Esophagus muscularis mucosa (tissue), 4 donors: Measurements from ENCODE around the gene ZBED2. TPM values are rescaled to one million over a fixed set of nuclear protein-coding genes. Genes with fewer than 3 reads are reported as not detected.
"Not testable (repeated sequence)": the region's sequence is repeated elsewhere in the genome, so short reads cannot be mapped to it uniquely, and the experiment has no call there.

ENCODE experiments used
- DNase-seq: peaks from one replicate; pipeline ENCODE4 v3.0.0-alpha.2; 2017; ENCODE audit errors: extremely low spot score
- H3K27ac ChIP-seq, 4 donors: fragments of 200-600 bp; sonication (generic); replicated peaks in 1 of 4; 1 replicate in 3 of 4; 2 replicates in 1 of 4; pipeline ENCODE4 v1.5.1; 2016 to 2019; ENCODE audit warnings: mild to moderate bottlenecking in 1 of 4
- H3K27me3 ChIP-seq, 4 donors: fragments of 200-600 bp; sonication (generic); one replicate each; pipeline versions ENCODE4 v1.5.1 to v1.6.0; 2016 to 2019
- H3K36me3 ChIP-seq, 4 donors: fragments of 200-600 bp; sonication (generic); one replicate each; pipeline ENCODE4 v1.5.1; 2016 to 2019
- H3K4me1 ChIP-seq, 4 donors: fragments of 200-600 bp; sonication (generic); one replicate each; pipeline ENCODE4 v1.5.1; 2016 to 2019
- H3K4me3 ChIP-seq, 4 donors: fragments of 200-600 bp; sonication (generic); 1 replicate in 2 of 4; 2 replicates in 2 of 4; pipeline ENCODE4 v1.5.1; 2016 to 2019; ENCODE audit warnings: mild to moderate bottlenecking in 4 of 4, moderate library complexity in 1 of 4
- H3K9me3 ChIP-seq, 4 donors: fragments of 200-600 bp; sonication (generic); 1 replicate in 3 of 4; 2 replicates in 1 of 4; pipeline ENCODE4 v1.5.1; 2016 to 2019
- EP300 ChIP-seq: sonication (generic); formaldehyde crosslinking; IDR thresholded peaks from one replicate; pipeline ENCODE4 v1.6.1; 2017; ENCODE audit warnings: antibody characterized with exemption
- POLR2A ChIP-seq: fragments of 450-650 bp; IDR thresholded peaks from one replicate; pipeline ENCODE4 v1.6.1; 2017; ENCODE audit warnings: antibody characterized with exemption, moderate library complexity, mild to moderate bottlenecking, low read depth
- POLR2AphosphoS5 ChIP-seq, 2 donors: sonication (generic); formaldehyde crosslinking; IDR thresholded peaks; one replicate each; pipeline ENCODE4 v1.6.1; 2017; ENCODE audit warnings: antibody characterized with exemption in 2 of 2
- WGBS: methylation state at CpG from one replicate; pipeline ENCODE4 v1.1.5; 2018; 5-methylcytosine and 5-hydroxymethylcytosine counted together
- intact Hi-C: fragments of 100-400 bp; cut with DNase I; formaldehyde crosslinking; loops from one replicate; pipeline ENCODE4 v1.15.1; 2023
- total RNA-seq, 4 donors: library from RNA; depleted of rRNA; stranded (reverse); fragments of >200 nt; gene quantifications; one replicate each; pipeline versions ENCODE4 v1.1.0 to v1.2.1, GENCODE V29; 2016
- TF ChIP-seq, protein P1 (sequence below), 3 experiments: fragments of 200-600 bp in 2 of 3; fragments of 450-650 bp in 1 of 3; sonication (generic) in 2 of 3; IDR thresholded peaks; one replicate each; pipeline ENCODE4 v1.5.1; 2017 to 2019; ENCODE audit warnings: antibody characterized with exemption in 3 of 3, mild to moderate bottlenecking in 2 of 3, moderate library complexity in 1 of 3

ZBED2 gene
- total RNA-seq, 4 donors from 2014 or later, result 0.13 TPM; not detected in 3

DNA sequence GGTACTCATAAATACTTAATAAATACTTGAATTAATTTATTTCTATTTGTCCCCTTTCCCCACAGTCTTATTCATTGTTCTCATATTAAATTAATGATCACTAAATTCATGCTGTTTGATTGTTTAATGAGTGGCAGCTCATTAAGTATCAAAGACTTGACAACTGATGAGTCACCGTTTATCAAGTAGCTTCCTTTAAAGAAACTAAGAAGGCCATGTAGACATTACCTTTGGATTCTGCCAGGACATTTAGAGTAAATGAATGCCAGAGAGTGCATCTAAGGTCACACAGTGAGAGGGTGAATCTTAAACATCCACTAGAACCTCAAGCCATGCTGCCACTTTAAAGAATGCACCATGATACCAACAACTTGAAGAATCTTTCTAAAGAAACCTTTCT is 23.9 kb downstream of the ZBED2 start:
- Histone ChIP-seq H3K9me3 (no peaks in the 10 kb centered on the region), H3K27me3 (no peaks in the 10 kb centered on the region), H3K27ac (no peak overlapping the region), H3K4me1 (no peaks in the 10 kb centered on the region), H3K36me3 (no peaks in the 10 kb centered on the region), H3K4me3 (no peak overlapping the region)
- WGBS, result 96% methylated on average over 1 of the region's 1 CpG
- intact Hi-C loops, result no loop called here
- no peak for DNase-seq
- no peak for TF ChIP-seq EP300
- TF ChIP-seq POLR2A, result no peak
- TF ChIP-seq, protein P1, sequence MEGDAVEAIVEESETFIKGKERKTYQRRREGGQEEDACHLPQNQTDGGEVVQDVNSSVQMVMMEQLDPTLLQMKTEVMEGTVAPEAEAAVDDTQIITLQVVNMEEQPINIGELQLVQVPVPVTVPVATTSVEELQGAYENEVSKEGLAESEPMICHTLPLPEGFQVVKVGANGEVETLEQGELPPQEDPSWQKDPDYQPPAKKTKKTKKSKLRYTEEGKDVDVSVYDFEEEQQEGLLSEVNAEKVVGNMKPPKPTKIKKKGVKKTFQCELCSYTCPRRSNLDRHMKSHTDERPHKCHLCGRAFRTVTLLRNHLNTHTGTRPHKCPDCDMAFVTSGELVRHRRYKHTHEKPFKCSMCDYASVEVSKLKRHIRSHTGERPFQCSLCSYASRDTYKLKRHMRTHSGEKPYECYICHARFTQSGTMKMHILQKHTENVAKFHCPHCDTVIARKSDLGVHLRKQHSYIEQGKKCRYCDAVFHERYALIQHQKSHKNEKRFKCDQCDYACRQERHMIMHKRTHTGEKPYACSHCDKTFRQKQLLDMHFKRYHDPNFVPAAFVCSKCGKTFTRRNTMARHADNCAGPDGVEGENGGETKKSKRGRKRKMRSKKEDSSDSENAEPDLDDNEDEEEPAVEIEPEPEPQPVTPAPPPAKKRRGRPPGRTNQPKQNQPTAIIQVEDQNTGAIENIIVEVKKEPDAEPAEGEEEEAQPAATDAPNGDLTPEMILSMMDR (IDR thresholded peaks at IDR 0.05), result no peak
- no peak for TF ChIP-seq POLR2AphosphoS5 (IDR thresholded peaks at IDR 0.05)

DNA sequence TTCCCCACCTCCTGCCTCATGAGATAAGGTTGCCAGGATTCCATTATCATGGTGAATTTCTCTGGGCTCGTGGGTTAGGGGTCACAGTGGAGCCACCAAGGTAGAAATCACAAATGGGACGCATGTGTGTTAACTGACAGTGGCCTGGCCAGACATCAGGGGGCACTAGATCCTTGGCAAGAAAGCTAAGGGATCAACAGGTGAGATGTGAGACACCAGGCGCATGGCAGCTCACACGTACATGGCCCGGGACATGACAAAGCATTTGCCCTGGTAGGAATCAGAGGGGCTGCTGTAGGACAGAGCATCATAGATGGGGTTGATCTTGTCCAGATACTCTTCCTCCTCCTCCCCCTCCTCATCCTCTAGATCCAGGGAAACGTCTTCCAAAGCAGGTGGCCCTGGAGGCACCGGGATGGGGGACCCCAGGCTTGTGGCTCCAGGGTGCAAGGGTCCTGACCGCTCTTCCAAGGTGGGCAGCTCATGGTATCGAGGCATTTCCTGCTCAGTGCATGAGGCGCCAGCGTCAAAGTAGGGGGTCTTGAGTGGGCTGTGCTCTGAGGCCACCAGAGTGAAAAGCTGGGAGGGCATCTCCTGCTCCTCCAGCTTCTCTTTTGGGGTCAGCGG is 24.6 kb downstream of the ZBED2 start:
- DNase-seq, result no peak
- TF ChIP-seq POLR2A (no peak), EP300 (no peak), POLR2AphosphoS5 (IDR thresholded peaks at IDR 0.05) (no peak)
- TF ChIP-seq, protein P1 (IDR thresholded peaks at IDR 0.05), result no peak
- Histone ChIP-seq H3K27me3 (no peaks in the 10 kb centered on the region), H3K4me1 (no peaks in the 10 kb centered on the region), H3K27ac (no peak overlapping the region), H3K4me3 (no peak overlapping the region), H3K9me3 (no peaks in the 10 kb centered on the region), H3K36me3 (no peaks in the 10 kb centered on the region)
- intact Hi-C loops, result no loop called here
- WGBS, result 83% methylated on average over 7 of the region's 12 CpGs

DNA sequence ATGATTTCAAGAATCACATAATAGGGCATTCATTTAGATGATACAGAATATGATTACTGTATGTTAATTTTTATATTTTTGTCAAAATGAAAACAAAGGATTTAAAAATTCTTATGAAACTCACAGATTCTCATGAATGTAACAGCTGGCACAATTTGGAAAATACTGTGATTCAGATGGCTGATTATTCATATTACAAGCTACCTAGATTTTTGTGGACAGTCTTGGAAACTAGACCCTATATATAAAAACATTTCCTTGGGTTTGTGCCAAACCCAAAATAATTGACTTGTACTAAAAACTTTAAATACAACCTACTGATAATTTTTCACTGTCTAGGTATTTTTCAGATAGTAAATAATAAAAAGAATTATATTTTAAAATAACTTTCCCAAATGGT is 26.2 kb downstream of the ZBED2 start:
- intact Hi-C loops, result no loop called here
- Histone ChIP-seq H3K27me3 (no peaks in the 10 kb centered on the region), H3K4me3 (no peak overlapping the region), H3K9me3 (no peaks in the 10 kb centered on the region), H3K4me1 (no peaks in the 10 kb centered on the region), H3K27ac (no peak overlapping the region), H3K36me3 (no peaks in the 10 kb centered on the region)
- TF ChIP-seq POLR2AphosphoS5 (IDR thresholded peaks at IDR 0.05) (no peak), EP300 (no peak), POLR2A (no peak)
- TF ChIP-seq, protein P1 (IDR thresholded peaks at IDR 0.05), result no peak
- DNase-seq, result no peak

DNA sequence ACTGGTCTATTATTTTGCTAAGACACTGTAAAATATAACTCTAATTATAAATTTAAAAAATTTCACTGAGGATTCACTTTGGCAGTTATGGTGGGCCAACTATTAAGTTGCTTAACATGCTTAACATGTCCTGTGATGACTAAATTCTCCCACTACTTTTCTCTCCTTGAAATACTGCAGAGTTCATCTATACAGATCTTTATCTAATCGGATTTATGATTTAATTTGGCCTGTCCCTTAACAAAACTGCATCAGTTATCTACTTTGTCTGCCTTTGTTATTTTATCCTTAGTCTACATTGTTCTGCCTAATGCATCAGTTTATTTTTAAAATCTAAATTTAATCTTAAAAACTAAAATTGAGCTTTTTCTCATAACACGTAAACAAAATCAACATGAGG is 26.8 kb downstream of the ZBED2 start:
- H3K27me3 ChIP-seq, result no peaks in the 10 kb centered on the region
- TF ChIP-seq EP300 (no peak), POLR2A (no peak), POLR2AphosphoS5 (IDR thresholded peaks at IDR 0.05) (no peak)
- TF ChIP-seq, protein P1 (IDR thresholded peaks at IDR 0.05), result no peak
- 79% methylated on average over 2 of the region's 2 CpGs for WGBS
- no peaks in the 10 kb centered on the region for H3K36me3 ChIP-seq
- H3K27ac ChIP-seq, result no peak overlapping the region
- H3K4me3 ChIP-seq, result no peak overlapping the region
- no peak for DNase-seq
- intact Hi-C loops, result no loop called here
- no peaks in the 10 kb centered on the region for H3K9me3 ChIP-seq
- no peaks in the 10 kb centered on the region for H3K4me1 ChIP-seq

DNA sequence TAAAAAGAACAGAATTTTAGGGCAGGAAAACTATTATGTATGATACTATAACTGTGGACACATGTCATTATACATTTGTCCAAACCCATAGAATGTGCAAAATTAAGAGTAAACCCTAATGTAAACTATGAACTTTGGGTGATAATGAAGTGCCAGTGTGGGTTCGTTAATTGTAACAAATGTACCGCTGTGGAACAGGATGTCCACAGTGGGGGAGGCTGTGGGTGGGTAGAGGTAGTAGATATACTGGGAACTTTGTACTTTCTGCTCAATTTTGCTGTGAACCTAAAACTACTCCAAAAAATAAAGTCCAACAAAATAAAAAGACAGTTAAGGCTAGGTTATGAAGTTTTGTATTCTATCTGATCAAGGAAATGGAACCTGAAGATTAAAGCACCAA is 28.3 kb downstream of the ZBED2 start:
- Histone ChIP-seq H3K27me3 (no peaks in the 10 kb centered on the region), H3K9me3 (no peaks in the 10 kb centered on the region), H3K4me3 (no peak overlapping the region), H3K36me3 (no peaks in the 10 kb centered on the region), H3K4me1 (no peaks in the 10 kb centered on the region), H3K27ac (no peak overlapping the region)
- 76% methylated on average over 2 of the region's 2 CpGs for WGBS
- intact Hi-C loops, result no loop called here
- DNase-seq, result no peak
- TF ChIP-seq POLR2A (no peak), EP300 (no peak), POLR2AphosphoS5 (IDR thresholded peaks at IDR 0.05) (no peak)
- TF ChIP-seq, protein P1 (IDR thresholded peaks at IDR 0.05), result no peak

DNA sequence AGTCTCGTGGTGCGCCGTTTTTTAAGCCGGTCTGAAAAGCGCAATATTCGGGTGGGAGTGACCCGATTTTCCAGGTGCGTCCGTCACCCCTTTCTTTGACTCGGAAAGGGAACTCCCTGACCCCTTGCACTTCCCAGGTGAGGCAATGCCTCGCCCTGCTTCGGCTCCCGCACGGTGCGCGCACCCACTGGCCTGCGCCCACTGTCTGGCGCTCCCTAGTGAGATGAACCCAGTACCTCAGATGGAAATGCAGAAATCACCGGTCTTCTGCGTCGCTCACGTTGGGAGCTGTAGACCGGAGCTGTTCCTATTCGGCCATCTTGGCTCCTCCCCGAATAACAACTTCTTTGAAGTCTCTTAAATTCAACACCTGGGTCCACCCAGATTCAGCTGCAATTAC is 33.2 kb downstream of the ZBED2 start:
- H3K27ac ChIP-seq, intact Hi-C loops, H3K4me3 ChIP-seq, H3K36me3 ChIP-seq, H3K9me3 ChIP-seq, H3K4me1 ChIP-seq, DNase-seq, H3K27me3 ChIP-seq: not testable (repeated sequence)
- WGBS, result 93% methylated on average over 15 of the region's 25 CpGs
